WTC11 (cell line): ENCODE results near the gene CELF6.

Experiments
- ATF1 ChIP-seq: sonication (generic); formaldehyde crosslinking; IDR thresholded peaks from 2 replicates; pipeline ENCODE4 v1.8.1; 2023; ENCODE audit warnings: mild to moderate bottlenecking, moderate library complexity, missing genetic modification reagents
- CREB1 ChIP-seq: sonication (generic); formaldehyde crosslinking; IDR thresholded peaks from 2 replicates; pipeline ENCODE4 v1.8.0; 2023; ENCODE audit warnings: mild to moderate bottlenecking, missing genetic modification reagents
- CREM ChIP-seq: sonication (generic); formaldehyde crosslinking; IDR thresholded peaks from 2 replicates; pipeline ENCODE4 v1.8.1; 2022; ENCODE audit warnings: mild to moderate bottlenecking, missing genetic modification reagents, moderate library complexity
- ESRRA ChIP-seq: sonication (generic); formaldehyde crosslinking; IDR thresholded peaks from 2 replicates; pipeline ENCODE4 v1.8.1; 2022; ENCODE audit warnings: mild to moderate bottlenecking, missing genetic modification reagents, borderline replicate concordance
- ETV6 ChIP-seq: sonication (generic); formaldehyde crosslinking; IDR thresholded peaks from 2 replicates; pipeline ENCODE4 v1.8.1; 2022; ENCODE audit warnings: mild to moderate bottlenecking, missing genetic modification reagents
- NFYB ChIP-seq: sonication (generic); formaldehyde crosslinking; conservative IDR thresholded peaks from 2 replicates; pipeline ENCODE4 v1.8.0; 2022; ENCODE audit warnings: low read depth, missing genetic modification reagents
- NR2C2 ChIP-seq: sonication (generic); formaldehyde crosslinking; IDR thresholded peaks from 2 replicates; pipeline ENCODE4 v1.8.0; 2022; ENCODE audit warnings: mild to moderate bottlenecking, missing genetic modification reagents
- RELA ChIP-seq: sonication (generic); formaldehyde crosslinking; IDR thresholded peaks from 2 replicates; pipeline ENCODE4 v1.8.1; 2022; ENCODE audit warnings: missing genetic modification reagents, mild to moderate bottlenecking, borderline replicate concordance
- SMAD4 ChIP-seq: sonication (generic); formaldehyde crosslinking; IDR thresholded peaks from 2 replicates; pipeline ENCODE4 v1.8.0; 2022; ENCODE audit warnings: mild to moderate bottlenecking, missing genetic modification reagents
- TEAD4 ChIP-seq: sonication (generic); formaldehyde crosslinking; IDR thresholded peaks from 2 replicates; pipeline ENCODE4 v1.8.0; 2022; ENCODE audit warnings: mild to moderate bottlenecking, missing genetic modification reagents
- ZNF416 ChIP-seq: fragments of 250-450 bp; sonication (Bioruptor Pico); IDR thresholded peaks from 2 replicates; pipeline ENCODE4 v1.9.0; 2021; ENCODE audit warnings: mild to moderate bottlenecking, inconsistent platforms
- TF ChIP-seq, protein P1 (sequence below): fragments of 200-600 bp; IDR thresholded peaks from 2 replicates; pipeline ENCODE4 v1.8.0; 2022; ENCODE audit warnings: antibody characterized with exemption
- TF ChIP-seq, protein P2 (sequence below): sonication (generic); formaldehyde crosslinking; IDR thresholded peaks from 2 replicates; pipeline ENCODE4 v1.8.0; 2022; ENCODE audit warnings: mild to moderate bottlenecking, missing genetic modification reagents
- TF ChIP-seq, protein P3 (sequence below): sonication (generic); formaldehyde crosslinking; IDR thresholded peaks from 2 replicates; pipeline ENCODE4 v1.8.1; 2022; ENCODE audit warnings: low read depth, mild to moderate bottlenecking, moderate library complexity, missing genetic modification reagents, borderline replicate concordance

DNA sequence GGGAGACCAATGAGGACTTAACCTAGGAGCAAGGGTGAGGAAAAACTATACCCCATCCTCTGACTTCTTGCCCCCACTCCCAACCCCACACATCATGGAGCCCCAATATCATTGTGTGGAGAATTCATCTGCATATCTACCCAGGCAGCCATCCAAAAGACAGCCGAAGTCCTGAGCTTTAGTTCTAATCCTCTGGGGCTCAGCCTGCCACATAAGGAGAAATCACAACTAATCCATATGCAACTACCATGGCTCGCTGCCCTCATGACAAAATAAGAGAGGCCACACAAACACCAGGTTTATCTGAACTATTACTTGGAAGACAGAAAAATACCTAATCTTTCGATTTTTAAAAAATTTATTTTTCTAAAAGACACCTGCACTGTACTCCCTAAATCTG, 38.2 kb upstream of the CELF6 start:
- TF ChIP-seq, protein P1, sequence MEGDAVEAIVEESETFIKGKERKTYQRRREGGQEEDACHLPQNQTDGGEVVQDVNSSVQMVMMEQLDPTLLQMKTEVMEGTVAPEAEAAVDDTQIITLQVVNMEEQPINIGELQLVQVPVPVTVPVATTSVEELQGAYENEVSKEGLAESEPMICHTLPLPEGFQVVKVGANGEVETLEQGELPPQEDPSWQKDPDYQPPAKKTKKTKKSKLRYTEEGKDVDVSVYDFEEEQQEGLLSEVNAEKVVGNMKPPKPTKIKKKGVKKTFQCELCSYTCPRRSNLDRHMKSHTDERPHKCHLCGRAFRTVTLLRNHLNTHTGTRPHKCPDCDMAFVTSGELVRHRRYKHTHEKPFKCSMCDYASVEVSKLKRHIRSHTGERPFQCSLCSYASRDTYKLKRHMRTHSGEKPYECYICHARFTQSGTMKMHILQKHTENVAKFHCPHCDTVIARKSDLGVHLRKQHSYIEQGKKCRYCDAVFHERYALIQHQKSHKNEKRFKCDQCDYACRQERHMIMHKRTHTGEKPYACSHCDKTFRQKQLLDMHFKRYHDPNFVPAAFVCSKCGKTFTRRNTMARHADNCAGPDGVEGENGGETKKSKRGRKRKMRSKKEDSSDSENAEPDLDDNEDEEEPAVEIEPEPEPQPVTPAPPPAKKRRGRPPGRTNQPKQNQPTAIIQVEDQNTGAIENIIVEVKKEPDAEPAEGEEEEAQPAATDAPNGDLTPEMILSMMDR = no peak
- TF ChIP-seq CREM (CRISPR knock-in tag) = no peak
- TF ChIP-seq NR2C2 (CRISPR knock-in tag) = no peak
- TF ChIP-seq NFYB = no peak
- TF ChIP-seq TEAD4 = no peak
- no peak for TF ChIP-seq ATF1 (CRISPR knock-in tag)
- TF ChIP-seq ZNF416 (CRISPR knock-in tag) = no peak
- TF ChIP-seq CREB1 = no peak
- no peak for TF ChIP-seq ESRRA
- no peak for TF ChIP-seq SMAD4 (CRISPR knock-in tag)
- TF ChIP-seq, protein P2, sequence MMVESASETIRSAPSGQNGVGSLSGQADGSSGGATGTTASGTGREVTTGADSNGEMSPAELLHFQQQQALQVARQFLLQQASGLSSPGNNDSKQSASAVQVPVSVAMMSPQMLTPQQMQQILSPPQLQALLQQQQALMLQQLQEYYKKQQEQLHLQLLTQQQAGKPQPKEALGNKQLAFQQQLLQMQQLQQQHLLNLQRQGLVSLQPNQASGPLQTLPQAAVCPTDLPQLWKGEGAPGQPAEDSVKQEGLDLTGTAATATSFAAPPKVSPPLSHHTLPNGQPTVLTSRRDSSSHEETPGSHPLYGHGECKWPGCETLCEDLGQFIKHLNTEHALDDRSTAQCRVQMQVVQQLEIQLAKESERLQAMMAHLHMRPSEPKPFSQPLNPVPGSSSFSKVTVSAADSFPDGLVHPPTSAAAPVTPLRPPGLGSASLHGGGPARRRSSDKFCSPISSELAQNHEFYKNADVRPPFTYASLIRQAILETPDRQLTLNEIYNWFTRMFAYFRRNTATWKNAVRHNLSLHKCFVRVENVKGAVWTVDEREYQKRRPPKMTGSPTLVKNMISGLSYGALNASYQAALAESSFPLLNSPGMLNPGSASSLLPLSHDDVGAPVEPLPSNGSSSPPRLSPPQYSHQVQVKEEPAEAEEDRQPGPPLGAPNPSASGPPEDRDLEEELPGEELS (CRISPR knock-in tag) = no peak
- TF ChIP-seq, protein P3, sequence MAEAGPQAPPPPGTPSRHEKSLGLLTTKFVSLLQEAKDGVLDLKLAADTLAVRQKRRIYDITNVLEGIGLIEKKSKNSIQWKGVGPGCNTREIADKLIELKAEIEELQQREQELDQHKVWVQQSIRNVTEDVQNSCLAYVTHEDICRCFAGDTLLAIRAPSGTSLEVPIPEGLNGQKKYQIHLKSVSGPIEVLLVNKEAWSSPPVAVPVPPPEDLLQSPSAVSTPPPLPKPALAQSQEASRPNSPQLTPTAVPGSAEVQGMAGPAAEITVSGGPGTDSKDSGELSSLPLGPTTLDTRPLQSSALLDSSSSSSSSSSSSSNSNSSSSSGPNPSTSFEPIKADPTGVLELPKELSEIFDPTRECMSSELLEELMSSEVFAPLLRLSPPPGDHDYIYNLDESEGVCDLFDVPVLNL = no peak
- TF ChIP-seq RELA (CRISPR knock-in tag) = no peak
- no peak for TF ChIP-seq ETV6
